MM.1S (cell line): ENCODE results near the gene WNK1.

Experiments used
- EZH2 ChIP-seq: fragments of 300-600 bp; sonication (generic); optimal IDR thresholded peaks from 2 replicates; pipeline ENCODE3; 2017; ENCODE audit warnings: low read depth, mild to moderate bottlenecking, antibody characterized with exemption, low read length, mixed read lengths
- EZH2phosphoT487 ChIP-seq: fragments of 300-600 bp; sonication (generic); IDR thresholded peaks from 2 replicates; pipeline ENCODE4 v1.6.1; 2018; ENCODE audit warnings: antibody characterized with exemption, low read length
- TF ChIP-seq, protein P1 (sequence below): fragments of 300-600 bp; sonication (generic); IDR thresholded peaks from 2 replicates; pipeline ENCODE4 v1.5.1; 2016; ENCODE audit warnings: antibody characterized with exemption, low read length, mixed read lengths

DNA sequence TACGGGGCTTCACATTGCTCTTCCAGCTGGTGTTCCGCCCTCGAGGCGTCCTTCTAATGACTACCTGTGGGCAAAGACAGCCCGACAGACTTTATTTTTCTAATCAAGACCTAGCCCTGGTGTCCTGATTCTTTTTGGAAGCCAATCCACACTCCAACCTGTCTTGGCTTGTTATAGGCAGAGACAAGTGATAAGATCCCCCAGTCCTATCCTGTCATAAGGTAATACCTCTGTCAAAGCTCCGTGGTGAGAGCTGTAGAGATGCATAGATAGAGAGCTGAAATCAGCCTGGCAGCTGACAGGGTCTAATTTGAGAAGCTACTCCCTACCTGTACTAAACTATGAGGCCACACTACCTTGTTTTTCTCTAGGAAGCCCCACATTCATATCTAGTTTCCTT, 11.5 kb upstream of the WNK1 start:
- TF ChIP-seq, protein P1, sequence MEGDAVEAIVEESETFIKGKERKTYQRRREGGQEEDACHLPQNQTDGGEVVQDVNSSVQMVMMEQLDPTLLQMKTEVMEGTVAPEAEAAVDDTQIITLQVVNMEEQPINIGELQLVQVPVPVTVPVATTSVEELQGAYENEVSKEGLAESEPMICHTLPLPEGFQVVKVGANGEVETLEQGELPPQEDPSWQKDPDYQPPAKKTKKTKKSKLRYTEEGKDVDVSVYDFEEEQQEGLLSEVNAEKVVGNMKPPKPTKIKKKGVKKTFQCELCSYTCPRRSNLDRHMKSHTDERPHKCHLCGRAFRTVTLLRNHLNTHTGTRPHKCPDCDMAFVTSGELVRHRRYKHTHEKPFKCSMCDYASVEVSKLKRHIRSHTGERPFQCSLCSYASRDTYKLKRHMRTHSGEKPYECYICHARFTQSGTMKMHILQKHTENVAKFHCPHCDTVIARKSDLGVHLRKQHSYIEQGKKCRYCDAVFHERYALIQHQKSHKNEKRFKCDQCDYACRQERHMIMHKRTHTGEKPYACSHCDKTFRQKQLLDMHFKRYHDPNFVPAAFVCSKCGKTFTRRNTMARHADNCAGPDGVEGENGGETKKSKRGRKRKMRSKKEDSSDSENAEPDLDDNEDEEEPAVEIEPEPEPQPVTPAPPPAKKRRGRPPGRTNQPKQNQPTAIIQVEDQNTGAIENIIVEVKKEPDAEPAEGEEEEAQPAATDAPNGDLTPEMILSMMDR: no peak
- TF ChIP-seq EZH2: no peak
- no peak for TF ChIP-seq EZH2phosphoT487
